GM19035 (cell line): Measurements from ENCODE around the gene CELA3B.
"Not testable (repeated sequence)": the region's sequence is repeated elsewhere in the genome, so short reads cannot be mapped to it uniquely, and the experiment has no call there.

Experiments used
- ATAC-seq: cut with Tn5 transposase; IDR thresholded peaks from one replicate; pipeline ENCODE4 v1.9.1; 2021; ENCODE audit not compliant: unreplicated experiment

Gene CELA3B

GRCh38 chr1:21942959-21943640 lies 33.7 kb upstream of the CELA3B start:
- ATAC-seq, result not testable (repeated sequence)

GRCh38 chr1:21944733-21945073 lies 32.1 kb upstream of the CELA3B start:
- no peak for ATAC-seq

GRCh38 chr1:21946836-21947587 lies 29.8 kb upstream of the CELA3B start:
- ATAC-seq, result no peak

- ATAC-seq, result no peak
These were observed 26.1 kb upstream of the CELA3B start for GRCh38 chr1:21950734-21951133.

- ATAC-seq, result no peak
These were observed 25.5 kb upstream of the CELA3B start for GRCh38 chr1:21951226-21951870.

- no peak for ATAC-seq
These were observed 23.9 kb upstream of the CELA3B start for GRCh38 chr1:21952786-21953520.

- ATAC-seq, result no peak
These were observed 21.8 kb upstream of the CELA3B start for GRCh38 chr1:21955058-21955457.

GRCh38 chr1:21955501-21956281 lies 21.1 kb upstream of the CELA3B start:
- ATAC-seq, result no peak

GRCh38 chr1:21956720-21957552 lies 19.9 kb upstream of the CELA3B start:
- ATAC-seq, result no peak

- no peak for ATAC-seq
These were observed 15.5 kb upstream of the CELA3B start for GRCh38 chr1:21961337-21961736.

- ATAC-seq, result no peak
These were observed 15.0 kb upstream of the CELA3B start for GRCh38 chr1:21961799-21962198.

GRCh38 chr1:21963477-21964217 lies 13.2 kb upstream of the CELA3B start:
- ATAC-seq, result no peak

- no peak for ATAC-seq
These were observed 10.4 kb upstream of the CELA3B start for GRCh38 chr1:21966247-21967000.

GRCh38 chr1:21967216-21967615 lies 9.6 kb upstream of the CELA3B start:
- not testable (repeated sequence) for ATAC-seq

GRCh38 chr1:21969066-21969465 lies 7.8 kb upstream of the CELA3B start:
- ATAC-seq, result not testable (repeated sequence)

GRCh38 chr1:21970523-21970922 lies 6.3 kb upstream of the CELA3B start:
- not testable (repeated sequence) for ATAC-seq

GRCh38 chr1:21972973-21973441 lies 3.8 kb upstream of the CELA3B start:
- not testable (repeated sequence) for ATAC-seq

GRCh38 chr1:21973948-21974347 lies 2.9 kb upstream of the CELA3B start:
- not testable (repeated sequence) for ATAC-seq
